GM12878 (cell line): ENCODE results near the gene IBA57.

Experiments
- BACH1 ChIP-seq: fragments of 450-650 bp; IDR thresholded peaks from 2 replicates; pipeline ENCODE4 v1.6.1; 2017; ENCODE audit warnings: mild to moderate bottlenecking, borderline replicate concordance
- CTCF ChIP-seq, 3 experiments: IDR thresholded peaks in 2 of 3; conservative IDR thresholded peaks in 1 of 3; 2 replicates each; pipeline ENCODE4 v1.5.1; 2011; ENCODE audit warnings: low read depth in 3 of 3, low read length in 3 of 3, mild to moderate bottlenecking in 3 of 3, control low read depth in 2 of 3, moderate library complexity in 2 of 3, inconsistent platforms in 1 of 3, mixed read lengths in 1 of 3; ENCODE audit not compliant: control insufficient read depth in 2 of 3, insufficient read depth in 1 of 3; ENCODE audit errors: extremely low read depth in 1 of 3
- POLR2A ChIP-seq: IDR thresholded peaks from 2 replicates; pipeline ENCODE4 v1.6.1; 2011; ENCODE audit warnings: low read depth, mild to moderate bottlenecking, low read length
- POLR2AphosphoS5 ChIP-seq: IDR thresholded peaks from 2 replicates; pipeline ENCODE4 v1.6.1; 2011; ENCODE audit warnings: mild to moderate bottlenecking, low read length, inconsistent platforms
- ZBTB11 ChIP-seq: fragments of 450-650 bp; formaldehyde crosslinking; IDR thresholded peaks from 2 replicates; pipeline ENCODE4 v1.5.0; 2022; ENCODE audit warnings: mild to moderate bottlenecking, missing genetic modification characterization

GRCh38 chr1:228215663-228216116 is 50.1 kb downstream of the IBA57 start:
- no peak for TF ChIP-seq ZBTB11 (CRISPR knock-in tag)
- TF ChIP-seq CTCF (IDR thresholded peaks at IDR 0.05 in 2 of 3, conservative IDR thresholded peaks at IDR 0.05 in 1 of 3; ENCODE audit: control insufficient read depth in 2 of 3, extremely low read depth in 1 of 3, insufficient read depth in 1 of 3, low read depth in 3 of 3, low read length in 3 of 3), result no peak
- TF ChIP-seq POLR2A, result no peak
- no peak for TF ChIP-seq POLR2AphosphoS5
- TF ChIP-seq BACH1, result no peak
